ENCODE data around the gene LMNA.

GRCh38 chr1:156180471-156180870 is 66.0 kb downstream of the LMNA start:
- TF ChIP-seq EZH2 (IDR thresholded peaks at IDR 0.05; ENCODE audit: insufficient read depth, poor library complexity, severe bottlenecking) (no peak), EZH2phosphoT487 (IDR thresholded peaks at IDR 0.05; ENCODE audit: insufficient read depth, low read depth) (no peak)

Measured in GM23248 (cell line).